Renal pelvis (tissue), 4 donors: ENCODE data around the gene GAS6. TPM values are rescaled to one million over a fixed set of nuclear protein-coding genes. Genes with fewer than 3 reads are reported as not detected.
"Not testable (repeated sequence)": the region's sequence is repeated elsewhere in the genome, so short reads cannot be mapped to it uniquely, and the experiment has no call there.

Experiments
- DNase-seq: peaks from one replicate; pipeline ENCODE4 v3.0.0-alpha.2; 2013
- polyA plus RNA-seq, 3 donors: library from polyadenylated mRNA; unstranded; fragments of 120-200 nt; gene quantifications; one replicate each; pipeline ENCODE4 v1.2.1, GENCODE V29; 2013; ENCODE audit not compliant: insufficient read length in 3 of 3

Gene GAS6
- polyA plus RNA-seq, 3 donors, result 28.5 to 32.7 (median 30.4) TPM

DNA sequence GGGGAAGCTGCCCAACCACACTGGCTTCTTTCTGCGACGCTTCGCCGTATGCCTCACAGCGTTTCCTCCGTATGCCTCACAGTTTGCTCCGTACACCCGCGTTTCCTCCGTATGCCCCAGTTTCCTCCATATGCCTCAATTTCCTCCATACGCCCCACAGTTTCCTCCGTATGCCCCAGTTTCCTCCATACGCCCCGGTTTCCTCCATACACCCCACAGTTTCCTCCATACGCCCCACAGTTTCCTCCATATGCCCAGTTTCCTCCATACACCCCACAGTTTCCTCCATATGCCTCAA is 22.6 kb downstream of the GAS6 start:
- DNase-seq, result no peak

DNA sequence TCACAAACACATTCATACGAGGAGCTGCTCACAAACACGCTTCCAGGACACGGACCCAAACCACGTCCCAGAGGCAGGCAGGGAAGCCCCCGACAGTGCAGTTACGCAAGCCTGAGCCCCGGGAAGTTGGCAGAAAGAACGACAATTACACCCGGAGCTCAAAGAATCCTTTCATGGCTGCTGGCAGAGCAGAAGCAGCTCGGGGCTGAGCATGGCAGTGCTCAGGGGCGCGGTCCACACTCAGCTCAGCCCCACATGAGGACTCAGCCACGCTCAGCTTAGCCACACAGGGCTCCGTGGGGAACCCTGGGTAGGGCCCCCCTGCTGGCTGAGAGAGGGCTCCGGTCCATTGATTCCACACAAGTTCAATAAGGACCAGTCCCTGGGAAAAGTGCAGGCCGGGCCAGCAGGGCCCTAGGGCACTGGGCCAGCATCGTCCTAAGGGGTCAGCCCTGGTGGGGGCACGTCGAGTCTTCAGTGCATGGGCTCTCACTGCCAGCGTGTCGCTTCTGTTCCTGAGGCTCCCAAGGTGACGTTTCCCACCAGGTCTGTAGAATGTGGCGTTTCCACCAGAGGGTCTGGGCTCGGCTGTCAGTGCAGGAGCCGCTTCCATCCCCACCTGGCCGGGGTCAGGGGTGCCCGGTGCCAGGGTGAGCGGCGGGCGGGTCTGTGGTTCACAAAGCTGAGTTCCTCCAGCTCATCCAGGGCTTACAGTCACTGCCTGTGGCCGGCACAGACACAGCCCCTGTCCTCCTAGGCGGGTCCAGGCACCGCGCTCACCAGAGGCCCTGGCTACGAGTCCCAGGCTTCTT is 23.1 kb downstream of the GAS6 start:
- DNase-seq, result no peak

DNA sequence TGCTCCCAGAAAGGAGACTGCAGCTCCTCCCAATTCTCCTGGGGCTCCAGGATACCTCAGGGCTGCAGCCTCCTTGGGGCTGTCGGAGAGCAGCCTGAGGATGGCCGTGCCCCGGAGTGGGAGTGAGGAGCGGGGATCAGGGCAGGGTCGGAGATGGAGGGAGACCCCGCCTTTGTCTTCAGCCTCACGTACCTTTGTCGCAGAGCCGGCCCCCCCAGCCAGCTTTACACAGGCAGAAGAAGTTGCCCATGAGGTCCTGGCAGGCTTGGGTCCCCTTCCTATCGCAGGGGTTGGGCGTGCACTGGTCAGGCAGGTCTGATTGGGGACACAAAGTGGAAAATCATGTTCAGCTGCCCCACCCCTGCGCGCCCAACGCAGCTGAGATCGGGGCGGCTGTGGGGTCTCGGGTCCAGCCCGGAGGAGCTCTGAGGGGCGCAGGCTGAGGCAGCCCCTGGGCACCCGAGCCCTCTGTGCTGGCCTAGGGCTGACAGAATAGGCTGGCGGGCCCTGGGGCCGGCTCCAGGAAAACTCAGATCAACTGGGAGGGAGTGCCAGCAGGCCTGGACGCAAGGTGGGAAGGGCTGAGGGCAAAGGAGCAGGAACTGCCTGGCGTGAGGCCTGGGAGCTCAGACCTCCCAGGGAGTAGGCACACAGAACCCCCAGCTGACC is 24.2 kb downstream of the GAS6 start:
- no peak for DNase-seq

DNA sequence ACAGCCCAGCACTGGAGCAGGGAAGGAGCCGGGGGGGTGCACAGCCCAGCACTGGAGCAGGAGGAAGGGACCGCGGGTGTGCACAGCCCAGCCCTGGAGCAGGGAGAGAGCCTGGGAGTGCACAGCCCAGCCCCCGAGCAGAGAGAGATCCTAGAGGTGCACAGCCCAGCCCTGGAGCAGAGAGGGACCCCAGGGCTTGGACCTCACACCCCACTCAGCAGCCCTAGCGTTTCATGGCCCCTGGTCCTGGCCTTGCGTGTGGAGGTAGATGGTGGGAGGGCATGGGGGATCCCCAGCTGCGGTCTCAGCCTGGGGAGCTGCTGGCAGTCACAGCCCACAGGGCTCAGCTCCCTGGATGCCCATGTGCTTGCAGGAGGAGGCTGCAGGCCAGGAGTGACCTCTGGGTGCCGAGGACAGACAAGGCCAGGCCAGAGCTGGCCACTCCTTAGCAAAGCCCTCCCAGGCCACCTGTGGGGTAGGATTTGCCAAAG is 25.1 kb downstream of the GAS6 start:
- no peak for DNase-seq

DNA sequence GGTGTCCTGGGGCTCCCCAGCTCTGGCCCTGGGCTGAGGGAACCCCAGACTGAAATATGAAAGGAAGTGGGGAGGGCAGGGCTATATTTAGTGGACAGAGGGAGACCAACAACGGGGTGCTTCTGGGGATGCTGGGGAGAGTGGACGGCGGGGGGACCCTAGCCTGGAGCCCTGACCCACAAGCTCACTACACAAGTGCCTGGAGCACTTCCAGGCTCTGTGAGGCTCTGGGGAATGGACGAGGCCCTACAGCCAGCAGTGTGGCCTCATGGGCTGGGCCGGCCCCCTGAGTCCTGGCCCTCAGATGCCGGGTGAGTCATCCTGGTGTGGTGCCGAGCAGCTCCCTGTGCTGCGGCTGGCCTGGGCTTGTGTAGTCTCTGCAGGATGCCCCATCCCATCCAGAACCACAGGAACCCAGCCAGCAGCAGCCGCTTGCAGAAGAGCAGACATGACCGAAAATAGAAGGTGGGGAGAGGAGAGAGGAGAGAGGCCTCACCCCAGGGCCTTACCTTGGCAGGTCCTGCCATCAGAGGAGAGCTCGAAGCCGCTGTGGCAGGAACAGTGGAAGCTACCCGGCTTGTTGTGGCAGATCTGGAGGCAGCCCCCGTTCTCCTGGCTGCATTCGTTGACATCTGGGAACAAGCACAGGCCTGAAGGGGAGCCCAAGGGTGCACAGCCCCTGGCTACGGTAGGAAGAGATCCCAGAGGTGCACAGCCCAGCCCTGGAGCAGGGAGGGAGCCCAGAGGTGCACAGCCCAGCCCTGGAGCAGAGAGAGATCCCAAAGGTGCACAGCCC is 26.1 kb downstream of the GAS6 start:
- DNase-seq, result no peak

DNA sequence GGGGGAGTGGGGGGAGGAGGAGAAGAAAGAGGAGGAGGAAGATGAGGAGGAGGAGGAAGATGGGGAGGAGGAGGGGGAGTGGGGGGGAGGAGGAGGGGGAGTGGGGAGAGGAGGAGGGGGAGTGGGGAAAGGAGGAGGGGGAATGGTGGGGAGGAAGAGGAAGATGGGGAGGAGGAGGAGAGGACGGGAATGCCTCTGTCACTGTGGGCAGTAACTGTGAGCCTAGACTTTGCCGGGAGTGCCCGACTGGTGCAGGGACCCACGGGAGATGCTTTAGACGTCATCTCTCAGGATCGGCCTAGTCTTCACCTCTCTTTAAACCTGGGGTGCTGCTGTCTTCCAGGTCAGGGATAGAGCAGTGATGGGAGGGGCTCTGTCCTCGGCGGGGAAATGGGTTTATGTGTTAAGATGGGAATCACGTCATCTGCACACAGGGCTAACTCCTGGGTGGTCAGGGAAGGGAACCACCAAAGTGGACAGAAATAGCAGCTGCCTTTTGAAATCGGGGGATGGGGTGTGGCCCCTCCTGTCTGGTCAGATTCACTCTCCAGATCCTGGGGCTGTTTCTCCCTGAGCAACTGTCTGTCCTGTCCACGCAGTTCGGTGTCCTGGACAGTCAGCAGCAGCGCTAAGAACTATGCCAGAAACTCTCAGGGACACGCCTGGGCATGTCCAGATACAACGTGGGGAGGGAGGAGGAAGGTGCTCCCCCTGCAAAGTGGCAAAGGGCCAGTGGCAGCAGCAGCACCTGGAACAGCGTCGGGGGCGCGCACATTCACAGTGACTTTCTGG is 26.9 kb downstream of the GAS6 start:
- no peak for DNase-seq

DNA sequence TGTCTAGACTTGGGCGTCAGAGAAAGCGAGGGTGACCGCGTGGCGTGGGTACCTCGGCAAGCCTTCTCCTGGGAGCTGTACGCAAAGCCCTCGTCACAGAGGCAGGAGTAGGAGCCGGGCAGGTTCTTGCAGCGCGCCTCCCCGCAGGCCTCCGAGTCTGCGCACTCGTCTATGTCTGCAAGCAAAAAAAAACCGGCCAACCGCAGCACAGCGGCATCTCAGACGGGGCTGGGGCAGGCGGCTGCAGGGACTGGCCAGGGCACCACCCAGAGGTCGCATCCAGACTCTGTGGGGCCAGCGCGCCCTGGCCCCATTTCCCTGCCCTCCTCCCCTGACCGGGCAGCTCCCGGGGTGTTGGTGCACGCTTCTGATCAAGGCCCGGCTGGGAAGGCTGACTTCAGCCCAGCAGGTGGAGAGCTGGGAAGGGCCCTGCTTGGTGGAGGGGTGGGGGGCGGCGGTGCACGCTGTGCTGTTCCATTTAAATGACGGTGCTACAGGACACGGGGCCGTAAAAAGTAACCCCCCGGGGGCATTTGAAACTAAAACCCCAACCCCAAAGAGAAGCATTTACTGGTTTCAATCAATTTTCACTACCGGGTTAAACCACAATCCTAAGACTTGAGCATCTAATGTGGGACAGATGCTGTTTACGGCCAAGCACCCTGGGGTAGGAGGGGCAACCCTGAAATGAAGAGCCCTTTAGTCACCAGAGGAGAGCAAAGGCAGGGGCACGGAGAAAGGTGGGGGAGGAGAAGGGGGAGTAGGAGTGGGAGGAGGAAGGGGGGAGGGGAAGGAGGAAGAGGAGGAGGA is 28.2 kb downstream of the GAS6 start:
- DNase-seq, result no peak

DNA sequence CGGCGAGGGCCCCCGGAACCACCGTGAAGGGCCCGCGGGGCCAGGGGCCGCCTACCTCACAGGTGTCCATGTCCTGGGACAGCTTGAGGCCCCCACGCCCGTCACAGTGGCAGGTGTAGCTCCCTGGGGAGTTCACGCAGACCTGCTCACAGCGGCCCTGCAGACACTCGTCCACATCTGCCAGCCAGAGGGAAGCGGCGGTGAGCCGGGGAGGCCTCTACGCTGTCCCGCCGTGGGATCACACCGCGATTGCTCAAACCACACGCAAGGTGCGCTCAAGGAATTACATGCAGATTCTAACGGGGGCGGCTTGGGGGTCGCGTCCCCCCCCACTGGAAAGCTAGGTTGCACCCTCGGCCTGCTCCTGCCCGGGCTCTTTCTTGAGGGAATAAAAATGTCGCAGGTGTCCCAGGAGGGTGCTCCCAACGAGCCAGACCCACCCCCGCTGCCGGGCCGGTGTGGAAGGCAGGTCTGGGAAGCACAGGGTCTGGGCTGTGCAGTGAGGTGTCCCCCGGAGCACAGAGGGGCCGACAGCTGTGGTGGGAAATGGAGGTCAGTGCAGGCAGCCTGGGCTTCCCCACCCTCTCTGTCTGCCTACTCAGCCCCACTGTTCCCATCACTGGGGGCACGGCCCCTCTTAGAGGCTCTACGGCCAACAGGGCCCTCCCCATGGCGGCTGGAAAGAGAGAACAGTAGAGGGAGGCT is 29.2 kb downstream of the GAS6 start:
- DNase-seq, result no peak

DNA sequence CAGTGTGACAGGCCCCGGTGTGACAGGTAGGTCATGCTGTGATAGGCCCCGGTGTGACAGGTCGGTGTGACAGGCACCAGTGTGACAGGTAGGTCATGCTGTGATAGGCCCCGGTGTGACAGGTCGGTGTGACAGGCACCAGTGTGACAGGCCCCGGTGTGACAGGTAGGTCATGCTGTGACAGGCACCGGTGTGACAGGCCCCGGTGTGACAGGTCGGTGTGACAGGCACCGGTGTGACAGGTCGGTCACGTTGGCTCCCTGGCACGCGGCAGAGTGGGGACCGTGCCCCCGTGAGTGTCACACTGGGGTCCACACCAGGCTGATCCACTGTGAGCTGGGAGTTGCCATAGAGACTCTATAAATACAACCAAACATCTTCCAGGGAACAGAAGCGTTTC is 29.9 kb downstream of the GAS6 start:
- DNase-seq, result not testable (repeated sequence)

DNA sequence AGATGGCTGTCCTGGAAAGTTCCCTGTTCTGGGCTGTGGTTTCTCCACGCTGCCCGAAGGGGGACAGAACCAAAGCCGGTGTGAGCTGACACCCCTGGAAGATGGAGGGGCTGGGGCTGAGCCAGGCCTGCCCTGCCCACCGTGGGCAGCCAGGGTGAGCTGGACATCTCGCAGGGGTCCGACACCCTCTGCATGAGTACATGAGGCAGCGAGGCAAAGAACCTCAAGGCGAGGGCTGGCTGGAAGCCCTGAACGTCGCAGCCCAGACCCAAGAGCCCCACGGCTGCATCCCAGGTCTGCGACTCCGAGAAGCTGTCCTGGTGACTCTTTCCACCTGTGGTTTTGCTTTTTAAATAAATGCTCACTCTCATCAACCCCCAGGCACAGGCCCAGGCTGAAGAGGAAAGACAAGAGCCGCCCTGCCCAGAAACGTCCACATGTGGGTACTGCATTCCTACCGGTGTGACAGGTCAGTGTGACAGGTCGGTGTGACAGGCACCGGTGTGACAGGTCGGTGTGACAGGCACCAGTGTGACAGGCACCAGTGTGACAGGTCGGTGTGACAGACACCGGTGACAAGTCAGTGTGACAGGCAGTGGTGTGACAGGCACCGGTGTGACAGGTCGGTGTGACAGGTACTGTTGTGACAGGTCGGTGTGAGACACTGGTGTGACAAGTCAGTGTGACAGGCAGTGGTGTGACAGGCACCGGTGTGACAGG is 30.6 kb downstream of the GAS6 start:
- no peak for DNase-seq

DNA sequence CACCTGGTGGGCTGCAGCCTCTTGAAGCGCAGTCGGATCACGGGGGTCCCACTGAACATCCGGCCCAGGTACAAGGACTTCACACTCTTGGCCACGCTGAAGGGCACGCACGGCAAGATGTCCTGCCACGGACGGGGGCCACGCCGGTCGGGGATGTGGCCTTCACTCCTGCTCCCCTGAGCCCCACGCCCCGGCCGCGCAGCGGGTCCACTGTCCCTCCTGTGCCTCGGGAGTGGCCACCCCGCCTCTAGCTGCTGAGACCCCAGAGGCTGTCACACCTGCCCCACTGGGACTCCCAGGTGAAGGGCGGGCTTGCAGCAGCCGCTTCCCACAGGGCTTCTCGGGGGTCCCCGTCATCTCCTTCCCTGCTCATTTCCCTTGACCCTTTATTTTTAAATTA is 31.2 kb downstream of the GAS6 start:
- DNase-seq, result no peak

DNA sequence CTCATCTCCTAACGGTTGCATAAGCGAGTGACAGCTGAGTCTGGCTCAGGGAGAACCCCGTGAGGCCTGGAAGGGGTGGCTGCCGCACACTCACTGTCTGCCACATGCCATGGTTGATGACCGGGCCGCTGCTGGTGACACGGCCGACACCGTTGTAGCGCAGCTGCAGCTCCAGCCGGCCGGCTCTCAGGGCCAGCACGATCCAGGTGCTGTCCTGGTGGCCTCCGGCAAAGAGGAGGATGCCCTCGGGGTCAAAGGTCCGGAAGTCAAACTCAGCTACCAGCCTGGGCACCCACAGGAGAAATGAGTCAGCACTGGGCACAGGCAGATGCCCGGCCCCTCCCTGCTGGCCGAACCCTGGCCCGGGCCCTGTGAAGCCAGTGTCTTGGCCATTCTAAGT is 31.7 kb downstream of the GAS6 start:
- DNase-seq, result no peak

DNA sequence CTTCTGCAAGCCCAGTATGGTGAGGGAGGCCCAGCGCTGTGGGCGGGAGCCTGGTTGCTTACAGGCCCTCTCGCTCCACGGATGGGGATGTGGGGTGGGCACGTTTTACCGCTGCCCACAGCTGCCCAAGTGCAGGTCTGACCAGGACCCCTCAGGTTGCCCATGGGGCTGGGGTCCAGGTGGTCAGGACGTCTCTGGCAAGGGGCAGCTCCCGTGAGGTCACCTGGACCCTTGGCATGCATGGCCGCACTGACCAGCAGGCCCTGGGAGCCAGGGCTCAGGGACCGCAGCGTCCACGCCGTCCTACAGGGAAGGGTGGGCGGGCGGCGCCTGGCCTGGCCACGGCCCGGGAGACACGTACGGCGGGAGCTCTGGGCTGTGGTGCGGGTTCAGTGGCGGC is 32.8 kb downstream of the GAS6 start:
- no peak for DNase-seq

DNA sequence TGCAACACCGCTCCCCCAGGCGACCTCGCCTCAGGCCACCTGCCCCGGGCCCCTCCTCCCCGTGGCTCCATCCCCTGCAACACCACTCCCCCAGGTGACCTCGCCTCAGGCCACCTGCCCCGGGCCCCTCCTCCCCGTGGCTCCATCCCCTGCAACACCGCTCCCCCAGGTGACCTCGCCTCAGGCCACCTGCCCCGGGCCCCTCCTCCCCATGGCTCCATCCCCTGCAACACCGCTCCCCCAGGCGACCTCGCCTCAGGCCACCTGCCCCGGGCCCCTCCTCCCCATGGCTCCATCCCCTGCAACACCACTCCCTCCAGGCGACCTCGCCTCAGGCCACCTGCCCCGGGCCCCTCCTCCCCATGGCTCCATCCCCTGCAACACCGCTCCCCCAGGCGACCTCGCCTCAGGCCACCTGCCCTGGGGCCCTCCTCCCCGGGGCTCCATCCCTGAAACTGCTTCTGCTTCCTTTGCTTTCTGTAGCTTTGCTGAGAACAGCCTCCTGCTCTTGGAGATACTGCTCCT is 33.4 kb downstream of the GAS6 start:
- DNase-seq, result not testable (repeated sequence)

DNA sequence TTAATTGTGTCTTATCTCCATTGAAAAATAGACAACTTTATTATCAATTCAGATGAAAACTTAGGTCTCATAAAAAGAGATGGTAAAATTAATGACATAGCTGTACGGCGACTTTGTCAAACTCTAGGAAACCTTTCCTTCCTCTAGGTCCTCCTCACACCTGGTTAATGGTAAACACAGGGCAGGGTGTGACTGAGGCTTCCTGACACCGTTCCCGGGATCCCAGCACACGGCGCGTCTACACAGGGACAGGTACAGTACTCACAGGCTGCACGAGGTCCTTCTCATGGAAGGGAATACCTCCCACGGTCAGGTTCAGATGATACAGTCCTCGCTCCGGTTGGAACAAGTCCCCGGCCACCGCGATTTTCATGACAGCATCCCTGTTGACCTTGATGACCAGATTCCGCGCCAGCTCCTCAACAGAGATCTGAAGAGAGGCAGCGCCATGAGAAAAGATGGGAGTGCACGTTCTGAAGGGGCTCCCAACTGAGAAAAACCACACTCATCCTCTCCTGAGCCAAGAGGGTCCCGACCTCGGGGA is 35.5 kb downstream of the GAS6 start:
- DNase-seq, result no peak

DNA sequence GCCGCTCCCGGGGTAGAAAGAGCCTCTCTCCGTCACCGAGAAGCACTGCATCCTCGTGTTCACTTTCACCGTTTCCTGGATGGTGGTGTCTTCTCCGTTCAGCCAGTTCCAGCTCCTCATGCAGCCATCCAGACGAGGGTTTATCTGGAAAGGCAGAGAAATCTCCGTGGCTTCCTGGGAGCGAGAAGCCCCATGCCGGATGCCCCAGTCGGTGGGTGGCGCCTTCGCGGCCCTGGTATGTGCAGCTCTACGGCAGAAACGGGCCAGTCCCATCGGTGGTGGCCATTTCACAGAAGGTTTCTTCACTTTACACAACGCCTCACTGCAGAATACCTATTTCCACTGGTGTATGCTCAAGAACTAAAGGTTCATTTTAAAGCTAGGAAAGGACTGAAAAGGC is 36.9 kb downstream of the GAS6 start:
- no peak for DNase-seq

DNA sequence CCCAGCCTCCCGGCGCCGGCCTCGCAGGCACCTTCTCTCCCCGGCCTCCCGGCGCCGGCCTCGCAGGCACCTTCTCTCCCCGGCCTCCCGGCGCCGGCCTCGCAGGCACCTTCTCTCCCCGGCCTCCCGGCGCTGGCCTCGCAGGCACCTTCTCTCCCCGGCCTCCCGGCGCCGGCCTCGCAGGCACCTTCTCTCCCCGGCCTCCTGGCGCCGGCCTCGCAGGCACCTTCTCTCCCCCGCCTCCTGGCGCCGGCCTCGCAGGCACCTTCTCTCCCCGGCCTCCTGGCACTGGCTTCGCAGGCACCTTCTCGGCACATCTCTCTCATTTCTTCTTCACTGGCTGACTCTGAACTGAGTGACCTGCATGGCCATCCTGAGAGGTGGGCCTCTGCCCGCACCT is 37.4 kb downstream of the GAS6 start:
- not testable (repeated sequence) for DNase-seq

DNA sequence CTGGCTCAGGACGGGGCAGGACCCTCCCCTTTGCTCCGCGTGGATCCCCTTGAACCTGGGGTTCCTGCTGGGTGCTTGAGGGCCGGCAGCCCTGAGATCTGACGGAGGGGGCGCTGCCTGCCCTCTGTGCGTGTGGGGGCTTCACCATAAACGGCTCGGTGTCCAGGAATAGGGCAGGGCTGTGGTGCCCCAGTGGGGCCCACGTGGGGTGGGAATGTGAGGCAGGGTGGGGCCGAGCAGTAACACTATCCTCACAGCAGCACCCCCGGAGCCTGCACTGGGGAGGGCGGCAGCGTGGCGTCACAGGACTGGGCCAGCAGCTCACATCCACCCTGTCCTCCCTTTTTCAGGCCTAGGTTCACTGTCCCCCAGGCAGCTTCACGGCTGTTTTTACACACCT is 38.0 kb downstream of the GAS6 start:
- DNase-seq, result no peak

DNA sequence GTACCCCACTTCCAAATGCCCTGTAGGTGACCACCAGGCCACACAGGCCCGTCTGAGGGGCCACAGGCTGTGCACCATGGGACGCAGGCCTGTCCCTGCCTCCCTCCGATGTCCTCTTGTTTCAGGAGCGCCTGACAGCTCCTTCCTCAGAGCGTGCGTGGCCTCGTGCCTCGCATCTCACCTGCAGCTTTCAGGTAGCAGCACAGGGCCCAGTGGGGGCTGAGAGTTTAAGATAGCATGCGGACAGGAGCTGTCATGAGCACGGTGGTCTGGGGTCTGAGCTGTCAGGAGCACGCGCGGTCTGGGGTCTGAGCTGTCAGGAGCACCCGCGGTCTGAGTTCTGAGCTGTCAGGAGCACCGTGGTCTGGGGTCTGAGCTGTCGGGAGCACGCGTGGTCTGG is 40.1 kb downstream of the GAS6 start:
- no peak for DNase-seq
